PC-3 (cell line): ENCODE measurements around the gene LRP5.

ENCODE experiments used
- EZH2 ChIP-seq: fragments of 300-600 bp; sonication (generic); IDR thresholded peaks from one replicate; pipeline ENCODE4 v1.6.1; 2017; ENCODE audit warnings: antibody characterized with exemption, mild to moderate bottlenecking, low read length; ENCODE audit not compliant: unreplicated experiment
- EZH2phosphoT487 ChIP-seq: fragments of 300-600 bp; sonication (generic); IDR thresholded peaks from 2 replicates; pipeline ENCODE4 v1.6.1; 2018; ENCODE audit warnings: mild to moderate bottlenecking, antibody characterized with exemption, low read length, borderline replicate concordance
- TF ChIP-seq, protein P1 (sequence below): fragments of 300-600 bp; sonication (generic); conservative IDR thresholded peaks from 2 replicates; pipeline ENCODE4 v1.5.1; 2017; ENCODE audit warnings: antibody characterized with exemption, low read depth, mild to moderate bottlenecking, low read length

DNA sequence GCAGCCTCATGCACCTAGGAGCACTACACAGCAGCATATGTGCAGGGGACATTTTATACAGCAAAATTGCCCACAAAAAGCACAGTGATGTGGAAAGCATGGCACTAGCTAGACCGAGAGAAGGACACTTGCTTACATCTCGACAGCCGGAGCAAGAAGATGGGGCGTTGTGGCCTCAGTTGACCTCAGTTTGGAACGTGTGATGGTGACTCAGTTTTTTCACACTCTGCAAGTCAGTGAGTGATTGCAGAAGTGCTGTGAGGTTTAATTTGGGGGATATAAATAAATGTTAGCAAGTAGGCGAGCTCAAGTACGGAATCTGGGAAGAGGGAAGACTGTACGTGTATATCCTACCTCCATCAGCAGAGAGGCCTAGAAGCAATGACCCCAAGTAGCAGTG is 23.3 kb downstream of the LRP5 start:
- TF ChIP-seq, protein P1, sequence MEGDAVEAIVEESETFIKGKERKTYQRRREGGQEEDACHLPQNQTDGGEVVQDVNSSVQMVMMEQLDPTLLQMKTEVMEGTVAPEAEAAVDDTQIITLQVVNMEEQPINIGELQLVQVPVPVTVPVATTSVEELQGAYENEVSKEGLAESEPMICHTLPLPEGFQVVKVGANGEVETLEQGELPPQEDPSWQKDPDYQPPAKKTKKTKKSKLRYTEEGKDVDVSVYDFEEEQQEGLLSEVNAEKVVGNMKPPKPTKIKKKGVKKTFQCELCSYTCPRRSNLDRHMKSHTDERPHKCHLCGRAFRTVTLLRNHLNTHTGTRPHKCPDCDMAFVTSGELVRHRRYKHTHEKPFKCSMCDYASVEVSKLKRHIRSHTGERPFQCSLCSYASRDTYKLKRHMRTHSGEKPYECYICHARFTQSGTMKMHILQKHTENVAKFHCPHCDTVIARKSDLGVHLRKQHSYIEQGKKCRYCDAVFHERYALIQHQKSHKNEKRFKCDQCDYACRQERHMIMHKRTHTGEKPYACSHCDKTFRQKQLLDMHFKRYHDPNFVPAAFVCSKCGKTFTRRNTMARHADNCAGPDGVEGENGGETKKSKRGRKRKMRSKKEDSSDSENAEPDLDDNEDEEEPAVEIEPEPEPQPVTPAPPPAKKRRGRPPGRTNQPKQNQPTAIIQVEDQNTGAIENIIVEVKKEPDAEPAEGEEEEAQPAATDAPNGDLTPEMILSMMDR = no peak
- TF ChIP-seq EZH2 (no peak), EZH2phosphoT487 (no peak)
